Mesodermal cell (in vitro differentiated cells): ENCODE results near the gene GRIA1.

Experiments used
- H3K27ac ChIP-seq: 2 replicates; pipeline ENCODE4 v1.7.0; 2013; ENCODE audit warnings: mild to moderate bottlenecking, low read depth, low read length, moderate library complexity; ENCODE audit not compliant: severe bottlenecking
- H3K36me3 ChIP-seq: 2 replicates; pipeline ENCODE4 v1.7.1; 2013; ENCODE audit warnings: mild to moderate bottlenecking, low read length, moderate library complexity; ENCODE audit not compliant: control insufficient read depth, insufficient read depth
- H3K4me1 ChIP-seq: one replicate; pipeline ENCODE4 v1.7.1; 2013; ENCODE audit warnings: mild to moderate bottlenecking, low read length; ENCODE audit not compliant: insufficient read depth, control insufficient read depth, poor library complexity, severe bottlenecking
- H3K4me3 ChIP-seq: 2 replicates; pipeline ENCODE4 v1.7.0; 2013; ENCODE audit warnings: low read length, control low read depth, mild to moderate bottlenecking; ENCODE audit not compliant: insufficient read depth, poor library complexity, severe bottlenecking; ENCODE audit errors: extremely low read depth
- H3K9me3 ChIP-seq: 2 replicates; pipeline ENCODE4 v1.7.1; 2013; ENCODE audit warnings: mild to moderate bottlenecking, low read length, moderate library complexity; ENCODE audit not compliant: control insufficient read depth
- WGBS, 2 experiments: methylation state at CpG; one replicate each; pipeline ENCODE4 v1.1.5; 2013; ENCODE audit warnings: missing lambda C conversion rate in 2 of 2; ENCODE audit not compliant: insufficient coverage in 2 of 2; 5-methylcytosine and 5-hydroxymethylcytosine counted together

The GRIA1 gene

GRCh38 chr5:153676406-153676805, 185.9 kb downstream of the GRIA1 start:
- 89 to 100% methylated on average over 1 of the region's 3 CpGs for whole genome bisulfite sequencing, 2 experiments
- no peaks in the 10 kb centered on the region for H3K36me3 ChIP-seq

GRCh38 chr5:153676821-153677220, 186.4 kb downstream of the GRIA1 start:
- H3K36me3 ChIP-seq: no peaks in the 10 kb centered on the region
- H3K27ac ChIP-seq: no peak overlapping the region
- no peak overlapping the region for H3K4me3 ChIP-seq
- no peaks in the 10 kb centered on the region for H3K4me1 ChIP-seq
- no peaks in the 10 kb centered on the region for H3K9me3 ChIP-seq
- WGBS, 2 experiments: 92 to 97% methylated on average over 4 of the region's 7 CpGs

More at GRCh38 chr5:153676406-153676805, 185.9 kb downstream of the GRIA1 start:
- H3K9me3 ChIP-seq: no peaks in the 10 kb centered on the region
- H3K27ac ChIP-seq: no peak overlapping the region
- H3K4me3 ChIP-seq: no peak overlapping the region
- no peaks in the 10 kb centered on the region for H3K4me1 ChIP-seq

GRCh38 chr5:153678617-153679329, 188.3 kb downstream of the GRIA1 start:
- H3K27ac ChIP-seq: no peak overlapping the region
- H3K4me1 ChIP-seq: no peaks in the 10 kb centered on the region
- H3K36me3 ChIP-seq: no peaks in the 10 kb centered on the region
- 100% methylated on average over 1 of the region's 4 CpGs for WGBS, 2 experiments
- H3K4me3 ChIP-seq: no peak overlapping the region
- no peaks in the 10 kb centered on the region for H3K9me3 ChIP-seq

- Histone ChIP-seq H3K4me1 (no peaks in the 10 kb centered on the region), H3K36me3 (no peaks in the 10 kb centered on the region), H3K4me3 (no peak overlapping the region), H3K27ac (no peak overlapping the region), H3K9me3 (no peaks in the 10 kb centered on the region)
- WGBS, 2 experiments: 94% methylated on average over 3 of the region's 3 CpGs
Measured at GRCh38 chr5:153690236-153690635, 199.8 kb downstream of the GRIA1 start.

- H3K36me3 ChIP-seq: no peaks in the 10 kb centered on the region
- no peaks in the 10 kb centered on the region for H3K4me1 ChIP-seq
- no peak overlapping the region for H3K27ac ChIP-seq
- H3K4me3 ChIP-seq: no peak overlapping the region
- 86 to 92% methylated on average over 3 of the region's 3 CpGs for WGBS, 2 experiments
- no peaks in the 10 kb centered on the region for H3K9me3 ChIP-seq
Measured at GRCh38 chr5:153696256-153696655, 205.8 kb downstream of the GRIA1 start.

DNA sequence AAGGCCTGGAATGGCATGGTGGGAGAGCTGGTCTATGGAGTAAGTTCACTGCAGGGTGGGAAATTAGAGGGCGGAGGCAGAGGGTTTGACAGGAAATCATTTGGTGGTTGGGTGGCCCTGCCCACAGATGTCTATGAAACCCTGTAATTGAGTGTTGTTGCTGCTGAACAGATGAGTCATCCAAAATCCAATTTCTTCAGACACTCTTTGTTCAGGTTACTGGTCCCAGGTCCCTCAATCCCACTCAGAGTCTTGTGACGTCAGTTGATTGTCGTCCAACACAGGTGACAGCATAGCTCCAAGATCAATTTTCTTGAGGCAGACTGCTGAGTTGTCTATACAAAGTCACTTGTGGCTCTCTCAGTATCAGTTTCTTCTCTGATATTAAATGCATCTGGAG, 208.6 kb downstream of the GRIA1 start:
- WGBS, 2 experiments: 93 to 98% methylated on average over 3 of the region's 3 CpGs
- Histone ChIP-seq H3K36me3 (no peaks in the 10 kb centered on the region), H3K4me3 (no peak overlapping the region), H3K4me1 (no peaks in the 10 kb centered on the region), H3K9me3 (no peaks in the 10 kb centered on the region), H3K27ac (no peak overlapping the region)

GRCh38 chr5:153700940-153701339, 210.5 kb downstream of the GRIA1 start:
- no peak overlapping the region for H3K4me3 ChIP-seq
- H3K36me3 ChIP-seq: no peaks in the 10 kb centered on the region
- H3K27ac ChIP-seq: no peak overlapping the region
- no peaks in the 10 kb centered on the region for H3K4me1 ChIP-seq
- H3K9me3 ChIP-seq: no peaks in the 10 kb centered on the region

GRCh38 chr5:153702265-153702664, 211.8 kb downstream of the GRIA1 start:
- Histone ChIP-seq H3K27ac (no peak overlapping the region), H3K4me1 (no peaks in the 10 kb centered on the region), H3K9me3 (no peaks in the 10 kb centered on the region), H3K36me3 (no peaks in the 10 kb centered on the region), H3K4me3 (no peak overlapping the region)
- 71 to 84% methylated on average over 3 of the region's 4 CpGs for WGBS, 2 experiments

DNA sequence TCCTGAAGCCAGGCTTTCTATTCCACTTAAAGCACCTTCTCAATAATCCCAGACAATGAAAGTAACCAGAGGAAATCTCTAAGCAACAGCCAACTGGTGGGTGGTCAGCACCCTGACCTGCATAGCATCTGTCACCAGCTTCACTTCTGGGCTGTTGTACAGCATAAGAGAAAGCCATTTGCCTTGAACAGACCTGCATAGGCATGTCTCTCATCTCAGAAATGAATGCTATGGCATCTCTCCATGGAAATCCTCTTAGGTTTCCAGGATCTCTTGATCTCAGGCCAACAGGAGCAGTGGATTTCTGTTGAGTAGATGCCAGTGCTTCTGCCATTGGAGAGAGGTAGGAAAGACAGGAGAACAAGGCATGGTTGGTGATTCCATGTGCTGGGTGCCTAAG, 213.6 kb downstream of the GRIA1 start:
- Histone ChIP-seq H3K27ac (no peak overlapping the region), H3K36me3 (no peaks in the 10 kb centered on the region), H3K4me1 (no peaks in the 10 kb centered on the region), H3K9me3 (no peaks in the 10 kb centered on the region), H3K4me3 (no peak overlapping the region)

- no peaks in the 10 kb centered on the region for H3K36me3 ChIP-seq
- WGBS, 2 experiments: 82 to 91% methylated on average over 3 to 5 of the region's 6 CpGs
- H3K9me3 ChIP-seq: no peaks in the 10 kb centered on the region
- H3K27ac ChIP-seq: no peak overlapping the region
- H3K4me3 ChIP-seq: no peak overlapping the region
- H3K4me1 ChIP-seq: no peaks in the 10 kb centered on the region
Measured at GRCh38 chr5:153707626-153708025, 217.2 kb downstream of the GRIA1 start.

DNA sequence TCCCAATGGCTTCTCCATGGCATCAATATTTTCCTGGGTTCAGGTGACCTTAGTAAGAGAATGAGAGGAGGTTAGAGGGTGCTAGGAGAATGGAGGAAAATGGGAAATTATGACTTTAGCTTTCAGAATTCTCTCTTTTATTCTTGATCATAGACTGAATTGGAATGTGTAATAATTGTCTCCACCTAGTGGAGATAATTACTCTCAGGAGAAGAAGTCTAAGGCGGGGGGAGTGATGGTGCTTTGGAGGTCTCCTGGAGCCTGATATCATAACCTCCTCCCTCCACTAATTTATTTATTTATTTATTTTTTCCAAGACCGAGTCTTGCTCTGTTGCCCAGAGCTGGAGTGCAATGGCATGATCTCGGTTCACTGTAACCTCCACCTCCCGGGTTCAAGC, 221.3 kb downstream of the GRIA1 start:
- Histone ChIP-seq H3K4me1 (no peaks in the 10 kb centered on the region), H3K27ac (no peak overlapping the region), H3K36me3 (no peaks in the 10 kb centered on the region), H3K4me3 (no peak overlapping the region), H3K9me3 (no peaks in the 10 kb centered on the region)
- 96% methylated on average over 3 of the region's 4 CpGs; no CpG with 5 or more reads in 1 of the 2 experiments for WGBS, 2 experiments
